Neural cell (in vitro differentiated cells): ENCODE results near the gene CADPS2. TPM values are rescaled to one million over a fixed set of nuclear protein-coding genes. Genes with fewer than 3 reads are reported as not detected.

ENCODE experiments used
- H2AFZ ChIP-seq: fragments of 200-600, 300-800 bp; sonication (generic), shearing (Covaris generic); 2 replicates; pipeline ENCODE4 v1.6.0; 2014; ENCODE audit warnings: low read depth, mild to moderate bottlenecking, antibody characterized with exemption, low read length, moderate library complexity
- H3F3A ChIP-seq: fragments of 200-600 bp; shearing (Covaris generic); 2 replicates; pipeline ENCODE4 v1.6.1; 2016; ENCODE audit warnings: mild to moderate bottlenecking, moderate library complexity, mixed read lengths, antibody characterized with exemption, low read length; ENCODE audit not compliant: insufficient read depth, poor library complexity, severe bottlenecking
- H3K27ac ChIP-seq: fragments of 200-600, 300-800 bp; sonication (generic), shearing (Covaris generic); 2 replicates; pipeline ENCODE4 v1.5.1; 2014; ENCODE audit warnings: mild to moderate bottlenecking, low read length, moderate library complexity
- H3K27me3 ChIP-seq: fragments of 300-800, 200-600 bp; sonication (generic), shearing (Covaris generic); 2 replicates; pipeline ENCODE4 v1.6.0; 2014; ENCODE audit warnings: mild to moderate bottlenecking, low read depth, low read length, moderate library complexity; ENCODE audit not compliant: insufficient read depth
- H3K36me3 ChIP-seq: fragments of 300-800, 200-600 bp; sonication (generic), shearing (Covaris generic); 2 replicates; pipeline ENCODE4 v1.5.1; 2014; ENCODE audit warnings: mild to moderate bottlenecking, antibody characterized with exemption, low read length, moderate library complexity; ENCODE audit not compliant: insufficient read depth
- H3K4me2 ChIP-seq: fragments of 300-800, 200-600 bp; sonication (generic), shearing (Covaris generic); 2 replicates; pipeline ENCODE4 v1.6.0; 2014; ENCODE audit warnings: mild to moderate bottlenecking, low read length
- H3K4me3 ChIP-seq: fragments of 300-800, 200-600 bp; sonication (generic), shearing (Covaris generic); 2 replicates; pipeline ENCODE4 v1.5.1; 2014; ENCODE audit warnings: mild to moderate bottlenecking, low read length, moderate library complexity
- H3K79me2 ChIP-seq: fragments of 200-600 bp; shearing (Covaris generic); replicated peaks from 2 replicates; pipeline ENCODE4 v1.6.0; 2014; ENCODE audit warnings: mild to moderate bottlenecking, low read length, moderate library complexity; ENCODE audit not compliant: insufficient read depth
- H3K9ac ChIP-seq: fragments of 300-800, 200-600 bp; sonication (generic), shearing (Covaris generic); 2 replicates; pipeline ENCODE4 v1.6.1; 2016; ENCODE audit warnings: mild to moderate bottlenecking, low read length, mixed read lengths
- H3K9me2 ChIP-seq: fragments of 200-600 bp; shearing (Covaris generic); 2 replicates; pipeline ENCODE4 v1.6.1; 2016; ENCODE audit warnings: mild to moderate bottlenecking, low read length, mixed read lengths; ENCODE audit not compliant: insufficient read depth
- H3K9me3 ChIP-seq: fragments of 200-600, 300-800 bp; sonication (generic), shearing (Covaris generic); 2 replicates; pipeline ENCODE4 v1.6.1; 2016; ENCODE audit warnings: mild to moderate bottlenecking, mixed run types, low read length, moderate library complexity, mixed read lengths
- H4K20me1 ChIP-seq: fragments of 200-600 bp; shearing (Covaris generic); 2 replicates; pipeline ENCODE4 v1.6.1; 2016; ENCODE audit warnings: mild to moderate bottlenecking, mixed run types; ENCODE audit not compliant: insufficient read depth
- EP300 ChIP-seq: fragments of 450-650 bp; conservative IDR thresholded peaks from 2 replicates; pipeline ENCODE4 v1.6.1; 2014; ENCODE audit warnings: antibody characterized with exemption, mild to moderate bottlenecking, moderate library complexity; ENCODE audit not compliant: poor library complexity, severe bottlenecking
- EZH2 ChIP-seq: fragments of 200-600, 300-800 bp; shearing (Covaris generic), sonication (generic); IDR thresholded peaks from 2 replicates; pipeline ENCODE4 v1.6.1; 2014; ENCODE audit warnings: antibody characterized with exemption, low read length, borderline replicate concordance, mild to moderate bottlenecking; ENCODE audit not compliant: insufficient read depth, poor library complexity, severe bottlenecking
- MXI1 ChIP-seq: fragments of 450-650 bp; conservative IDR thresholded peaks from 2 replicates; pipeline ENCODE4 v1.6.1; 2014; ENCODE audit warnings: antibody characterized with exemption, mild to moderate bottlenecking; ENCODE audit not compliant: poor library complexity, severe bottlenecking
- POLR2AphosphoS5 ChIP-seq: IDR thresholded peaks from 2 replicates; pipeline ENCODE4 v1.6.1; 2012
- RAD21 ChIP-seq: fragments of 450-650 bp; conservative IDR thresholded peaks from 2 replicates; pipeline ENCODE4 v1.6.1; 2014; ENCODE audit warnings: antibody characterized with exemption, mild to moderate bottlenecking, moderate library complexity
- SMC3 ChIP-seq: fragments of 450-650 bp; conservative IDR thresholded peaks from 2 replicates; pipeline ENCODE4 v1.6.1; 2014; ENCODE audit warnings: antibody characterized with exemption, mild to moderate bottlenecking, moderate library complexity; ENCODE audit not compliant: poor library complexity
- TAF1 ChIP-seq: IDR thresholded peaks from 2 replicates; pipeline ENCODE4 v1.6.1; 2012; ENCODE audit warnings: low read depth
- polyA plus RNA-seq: library from polyadenylated mRNA; depleted of rRNA; stranded (reverse); fragments of >200 nt; gene quantifications from 2 replicates; pipeline ENCODE4 v1.2.3, GENCODE V29; 2014
- TF ChIP-seq, protein P1 (sequence below): IDR thresholded peaks from 2 replicates; pipeline ENCODE4 v1.6.1; 2012; ENCODE audit warnings: borderline replicate concordance
- TF ChIP-seq, protein P2 (sequence below): fragments of 450-650 bp; IDR thresholded peaks from 2 replicates; pipeline ENCODE4 v1.5.1; 2014; ENCODE audit warnings: antibody characterized with exemption, mild to moderate bottlenecking, moderate library complexity; ENCODE audit not compliant: poor library complexity, severe bottlenecking

The CADPS2 gene
- polyA plus RNA-seq, 1 donor from 2014 or later, result 5.9 TPM

DNA sequence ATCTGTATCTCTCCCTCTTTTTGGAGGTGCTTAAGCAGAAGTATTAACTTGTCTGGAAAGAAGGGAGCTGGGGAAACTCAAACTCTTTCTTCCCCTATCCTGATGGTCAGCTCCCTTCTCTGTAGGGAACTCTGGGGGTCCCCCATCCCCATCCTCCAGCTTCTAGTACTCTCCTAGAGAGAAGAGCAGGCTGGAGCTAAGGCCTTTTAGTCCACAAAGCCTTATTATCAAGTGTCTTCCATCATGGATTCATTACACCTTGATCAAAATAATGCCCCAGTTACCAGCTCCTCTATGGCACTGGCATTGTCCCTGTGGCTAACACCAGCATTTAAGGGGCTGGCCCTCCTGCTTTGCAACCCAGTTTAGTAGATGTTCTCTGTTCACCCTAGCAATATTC, 35.7 kb downstream of the CADPS2 start:
- Histone ChIP-seq H3K36me3 (no peaks in the 10 kb centered on the region), H2AFZ (no peak overlapping the region), H3K4me2 (no peak overlapping the region), H3K27ac (no peak overlapping the region), H3K9ac (no peak overlapping the region), H4K20me1 (no peaks in the 10 kb centered on the region), H3F3A (no peaks in the 10 kb centered on the region), H3K27me3 (no peaks in the 10 kb centered on the region), H3K79me2 (no peaks in the 10 kb centered on the region), H3K9me2 (no peaks in the 10 kb centered on the region), H3K4me3 (no peak overlapping the region), H3K9me3 (no peaks in the 10 kb centered on the region)
- TF ChIP-seq, protein P1, sequence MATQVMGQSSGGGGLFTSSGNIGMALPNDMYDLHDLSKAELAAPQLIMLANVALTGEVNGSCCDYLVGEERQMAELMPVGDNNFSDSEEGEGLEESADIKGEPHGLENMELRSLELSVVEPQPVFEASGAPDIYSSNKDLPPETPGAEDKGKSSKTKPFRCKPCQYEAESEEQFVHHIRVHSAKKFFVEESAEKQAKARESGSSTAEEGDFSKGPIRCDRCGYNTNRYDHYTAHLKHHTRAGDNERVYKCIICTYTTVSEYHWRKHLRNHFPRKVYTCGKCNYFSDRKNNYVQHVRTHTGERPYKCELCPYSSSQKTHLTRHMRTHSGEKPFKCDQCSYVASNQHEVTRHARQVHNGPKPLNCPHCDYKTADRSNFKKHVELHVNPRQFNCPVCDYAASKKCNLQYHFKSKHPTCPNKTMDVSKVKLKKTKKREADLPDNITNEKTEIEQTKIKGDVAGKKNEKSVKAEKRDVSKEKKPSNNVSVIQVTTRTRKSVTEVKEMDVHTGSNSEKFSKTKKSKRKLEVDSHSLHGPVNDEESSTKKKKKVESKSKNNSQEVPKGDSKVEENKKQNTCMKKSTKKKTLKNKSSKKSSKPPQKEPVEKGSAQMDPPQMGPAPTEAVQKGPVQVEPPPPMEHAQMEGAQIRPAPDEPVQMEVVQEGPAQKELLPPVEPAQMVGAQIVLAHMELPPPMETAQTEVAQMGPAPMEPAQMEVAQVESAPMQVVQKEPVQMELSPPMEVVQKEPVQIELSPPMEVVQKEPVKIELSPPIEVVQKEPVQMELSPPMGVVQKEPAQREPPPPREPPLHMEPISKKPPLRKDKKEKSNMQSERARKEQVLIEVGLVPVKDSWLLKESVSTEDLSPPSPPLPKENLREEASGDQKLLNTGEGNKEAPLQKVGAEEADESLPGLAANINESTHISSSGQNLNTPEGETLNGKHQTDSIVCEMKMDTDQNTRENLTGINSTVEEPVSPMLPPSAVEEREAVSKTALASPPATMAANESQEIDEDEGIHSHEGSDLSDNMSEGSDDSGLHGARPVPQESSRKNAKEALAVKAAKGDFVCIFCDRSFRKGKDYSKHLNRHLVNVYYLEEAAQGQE, result no peak
- TF ChIP-seq RAD21, result no peak
- no peak for TF ChIP-seq SMC3
- TF ChIP-seq EZH2, result no peak
- TF ChIP-seq MXI1, result no peak
- no peak for TF ChIP-seq POLR2AphosphoS5
- TF ChIP-seq, protein P2, sequence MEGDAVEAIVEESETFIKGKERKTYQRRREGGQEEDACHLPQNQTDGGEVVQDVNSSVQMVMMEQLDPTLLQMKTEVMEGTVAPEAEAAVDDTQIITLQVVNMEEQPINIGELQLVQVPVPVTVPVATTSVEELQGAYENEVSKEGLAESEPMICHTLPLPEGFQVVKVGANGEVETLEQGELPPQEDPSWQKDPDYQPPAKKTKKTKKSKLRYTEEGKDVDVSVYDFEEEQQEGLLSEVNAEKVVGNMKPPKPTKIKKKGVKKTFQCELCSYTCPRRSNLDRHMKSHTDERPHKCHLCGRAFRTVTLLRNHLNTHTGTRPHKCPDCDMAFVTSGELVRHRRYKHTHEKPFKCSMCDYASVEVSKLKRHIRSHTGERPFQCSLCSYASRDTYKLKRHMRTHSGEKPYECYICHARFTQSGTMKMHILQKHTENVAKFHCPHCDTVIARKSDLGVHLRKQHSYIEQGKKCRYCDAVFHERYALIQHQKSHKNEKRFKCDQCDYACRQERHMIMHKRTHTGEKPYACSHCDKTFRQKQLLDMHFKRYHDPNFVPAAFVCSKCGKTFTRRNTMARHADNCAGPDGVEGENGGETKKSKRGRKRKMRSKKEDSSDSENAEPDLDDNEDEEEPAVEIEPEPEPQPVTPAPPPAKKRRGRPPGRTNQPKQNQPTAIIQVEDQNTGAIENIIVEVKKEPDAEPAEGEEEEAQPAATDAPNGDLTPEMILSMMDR, result no peak
- TF ChIP-seq TAF1, result no peak
- no peak for TF ChIP-seq EP300

DNA sequence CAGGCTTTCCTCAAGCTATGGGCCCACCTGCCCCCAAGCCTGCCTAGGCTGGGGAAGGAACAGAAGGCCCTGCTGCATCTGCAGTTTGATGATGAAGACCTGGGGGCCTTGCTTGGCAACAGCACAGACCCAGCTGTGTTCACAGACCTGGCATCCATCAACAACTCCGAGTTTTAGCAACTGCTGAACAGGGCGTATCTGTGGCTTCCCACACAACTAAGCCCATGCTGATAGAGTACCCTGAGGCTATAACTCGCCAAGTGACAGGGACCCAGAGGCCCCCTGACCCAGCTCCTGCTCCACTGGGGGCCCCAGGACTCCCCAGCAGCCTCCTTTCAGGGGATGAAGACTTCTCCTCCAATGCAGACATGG, 36.3 kb downstream of the CADPS2 start:
- no peaks in the 10 kb centered on the region for H3K9me2 ChIP-seq
- TF ChIP-seq EP300, result no peak
- no peak for TF ChIP-seq POLR2AphosphoS5
- no peak for TF ChIP-seq SMC3
- TF ChIP-seq EZH2, result no peak
- TF ChIP-seq MXI1, result no peak
- TF ChIP-seq, protein P1, result no peak
- TF ChIP-seq RAD21, result no peak
- no peak for TF ChIP-seq TAF1
- TF ChIP-seq, protein P2, result no peak
- no peak overlapping the region for H2AFZ ChIP-seq
- no peak overlapping the region for H3K9ac ChIP-seq
- H3K4me3 ChIP-seq, result no peak overlapping the region
- H4K20me1 ChIP-seq, result no peaks in the 10 kb centered on the region
- no peak overlapping the region for H3K27ac ChIP-seq
- no peak overlapping the region for H3K4me2 ChIP-seq
- H3K79me2 ChIP-seq, result no peaks in the 10 kb centered on the region
- no peaks in the 10 kb centered on the region for H3K9me3 ChIP-seq
- no peaks in the 10 kb centered on the region for H3K36me3 ChIP-seq
- H3F3A ChIP-seq, result no peaks in the 10 kb centered on the region
- H3K27me3 ChIP-seq, result no peaks in the 10 kb centered on the region
